Right lobe of liver (tissue), 6 donors: ENCODE measurements around the gene CLEC4M. TPM values are rescaled to one million over a fixed set of nuclear protein-coding genes. Genes with fewer than 3 reads are reported as not detected.

Experiments used
- ATAC-seq, 4 donors: fragments of 200-7000 bp; cut with Tn5 transposase; one replicate each; pipeline ENCODE4 v1.9.1; 2020; ENCODE audit warnings: mild to moderate bottlenecking in 4 of 4, moderate library complexity in 4 of 4
- DNase-seq, 3 donors: peaks; one replicate each; pipeline ENCODE4 v3.0.0-alpha.2; 2020
- H3K27ac ChIP-seq, 3 donors: fragments of 200-600 bp; one replicate each; pipeline ENCODE4 v1.8.0; 2022
- H3K27me3 ChIP-seq, 2 donors: fragments of 200-600 bp; one replicate each; pipeline ENCODE4 v1.8.0; 2022
- H3K36me3 ChIP-seq, 4 donors: fragments of 200-600 bp; sonication (generic) in 1 of 4; one replicate each; pipeline versions ENCODE4 v1.5.1 to v1.8.0; 2017 to 2022; ENCODE audit warnings: control low read depth in 1 of 4
- H3K4me1 ChIP-seq, 4 donors: fragments of 200-600 bp; sonication (generic) in 1 of 4; one replicate each; pipeline versions ENCODE4 v1.5.1 to v1.8.0; 2017 to 2022; ENCODE audit warnings: control low read depth in 1 of 4
- H3K4me3 ChIP-seq, 3 donors: fragments of 200-600 bp; one replicate each; pipeline ENCODE4 v1.8.0; 2022
- H3K9me3 ChIP-seq, 4 donors: fragments of 200-600 bp; sonication (generic) in 1 of 4; one replicate each; pipeline versions ENCODE4 v1.5.1 to v1.8.0; 2017 to 2022; ENCODE audit warnings: control low read depth in 1 of 4
- POLR2A ChIP-seq: fragments of 450-650 bp; IDR thresholded peaks from one replicate; pipeline ENCODE4 v1.6.1; 2017; ENCODE audit warnings: antibody characterized with exemption, mild to moderate bottlenecking
- WGBS: methylation state at CpG from one replicate; pipeline ENCODE4 v1.1.6; 2018; ENCODE audit warnings: low coverage, low lambda C conversion rate; ENCODE audit not compliant: insufficient coverage; ENCODE audit errors: missing lambda C conversion rate; 5-methylcytosine and 5-hydroxymethylcytosine counted together
- intact Hi-C, 2 donors: fragments of 100-400 bp; cut with DNase I; formaldehyde crosslinking; loops; one replicate each; pipeline versions ENCODE4 v1.11.2 to v1.14.1; 2022
- total RNA-seq, 6 experiments: library from RNA; depleted of rRNA in 2 of 6; stranded (reverse); fragments of >200 nt in 2 of 6; fragmentation: NEBNext Ultra II Directional in 3 of 6; extraction: Animal tissue kit (Norgen Biotek cat#: 25700) in 3 of 6; gene quantifications; one replicate each; pipeline versions ENCODE4 v1.1.0 to v1.2.4, GENCODE V29; 2016 to 2023
- TF ChIP-seq, protein P1 (sequence below), 4 donors: fragments of 200-600 bp in 3 of 4; fragments of 450-650 bp in 1 of 4; IDR thresholded peaks; one replicate each; pipeline versions ENCODE4 v1.5.1 to v1.8.0; 2016 to 2022; ENCODE audit warnings: antibody characterized with exemption in 4 of 4, mild to moderate bottlenecking in 2 of 4
- donor health status: DM: no; HTN: yes; CAD: no.
- donor health status: DM: no; HTN: no; CAD: no.
- donor health status: DM: no; HTN: no; CAD: no.
- donor health status: DM: no; HTN: yes; CAD: no.
- donor health status: DM: no; HTN: yes; CAD: no.

Gene CLEC4M
- total RNA-seq, 6 experiments from 2014 or later: 12.8 to 64.8 (median 20.8) TPM

- Histone ChIP-seq H3K27me3 (no peaks in the 10 kb centered on the region), H3K27ac (no peak overlapping the region), H3K36me3 (no peaks in the 10 kb centered on the region), H3K9me3 (no peaks in the 10 kb centered on the region), H3K4me3 (no peak overlapping the region), H3K4me1 (no peaks in the 10 kb centered on the region)
- ATAC-seq (no peak), DNase-seq (no peak)
- no peak for TF ChIP-seq POLR2A
- TF ChIP-seq, protein P1, sequence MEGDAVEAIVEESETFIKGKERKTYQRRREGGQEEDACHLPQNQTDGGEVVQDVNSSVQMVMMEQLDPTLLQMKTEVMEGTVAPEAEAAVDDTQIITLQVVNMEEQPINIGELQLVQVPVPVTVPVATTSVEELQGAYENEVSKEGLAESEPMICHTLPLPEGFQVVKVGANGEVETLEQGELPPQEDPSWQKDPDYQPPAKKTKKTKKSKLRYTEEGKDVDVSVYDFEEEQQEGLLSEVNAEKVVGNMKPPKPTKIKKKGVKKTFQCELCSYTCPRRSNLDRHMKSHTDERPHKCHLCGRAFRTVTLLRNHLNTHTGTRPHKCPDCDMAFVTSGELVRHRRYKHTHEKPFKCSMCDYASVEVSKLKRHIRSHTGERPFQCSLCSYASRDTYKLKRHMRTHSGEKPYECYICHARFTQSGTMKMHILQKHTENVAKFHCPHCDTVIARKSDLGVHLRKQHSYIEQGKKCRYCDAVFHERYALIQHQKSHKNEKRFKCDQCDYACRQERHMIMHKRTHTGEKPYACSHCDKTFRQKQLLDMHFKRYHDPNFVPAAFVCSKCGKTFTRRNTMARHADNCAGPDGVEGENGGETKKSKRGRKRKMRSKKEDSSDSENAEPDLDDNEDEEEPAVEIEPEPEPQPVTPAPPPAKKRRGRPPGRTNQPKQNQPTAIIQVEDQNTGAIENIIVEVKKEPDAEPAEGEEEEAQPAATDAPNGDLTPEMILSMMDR (IDR thresholded peaks at IDR 0.05): no peak
- WGBS: 74% methylated on average over 6 of the region's 6 CpGs
- intact Hi-C loops: no loop called here
These were observed 29.7 kb upstream of the CLEC4M start for GRCh38 chr19:7733376-7733775.

- intact Hi-C loops: no loop called here
- Histone ChIP-seq H3K4me1 (no peaks in the 10 kb centered on the region), H3K27ac (peak overlapping the region in 1 of 3 donors; percentile 38), H3K9me3 (no peaks in the 10 kb centered on the region), H3K4me3 (no peak overlapping the region), H3K36me3 (no peaks in the 10 kb centered on the region), H3K27me3 (no peaks in the 10 kb centered on the region)
- ATAC-seq (peak; percentile 23 to 54 (median 50)), DNase-seq (no peak)
- 20% methylated on average over 9 of the region's 12 CpGs for WGBS
- TF ChIP-seq, protein P1 (IDR thresholded peaks at IDR 0.05): no peak
- no peak for TF ChIP-seq POLR2A
These were observed 28.5 kb upstream of the CLEC4M start for GRCh38 chr19:7734220-7735203.

GRCh38 chr19:7736148-7736547 is 26.9 kb upstream of the CLEC4M start:
- Histone ChIP-seq H3K36me3 (no peaks in the 10 kb centered on the region), H3K4me3 (no peak overlapping the region), H3K27me3 (no peaks in the 10 kb centered on the region), H3K4me1 (no peaks in the 10 kb centered on the region), H3K27ac (no peak overlapping the region), H3K9me3 (no peaks in the 10 kb centered on the region)
- no CpG with 5 or more reads among the region's 1 CpG for WGBS
- TF ChIP-seq, protein P1 (IDR thresholded peaks at IDR 0.05): no peak
- TF ChIP-seq POLR2A: no peak
- ATAC-seq: no peak
- no peak for DNase-seq
- intact Hi-C loops: no loop called here

- DNase-seq (no peak), ATAC-seq (no peak)
- no peak overlapping the region for H3K27ac ChIP-seq
- no peaks in the 10 kb centered on the region for H3K36me3 ChIP-seq
- intact Hi-C loops: no loop called here
- no peak for TF ChIP-seq POLR2A
- TF ChIP-seq, protein P1 (IDR thresholded peaks at IDR 0.05): no peak
- H3K4me1 ChIP-seq: no peaks in the 10 kb centered on the region
- H3K9me3 ChIP-seq: no peaks in the 10 kb centered on the region
- H3K4me3 ChIP-seq: no peak overlapping the region
- no peaks in the 10 kb centered on the region for H3K27me3 ChIP-seq
- 61% methylated on average over 9 of the region's 11 CpGs for WGBS
These were observed 25.8 kb upstream of the CLEC4M start for GRCh38 chr19:7737215-7737614.
